Pancreas (tissue), 10 donors: ENCODE results near the gene PLCD3. TPM values are rescaled to one million over a fixed set of nuclear protein-coding genes. Genes with fewer than 3 reads are reported as not detected.

Source experiments
- ATAC-seq, 4 donors: fragments of 200-7000 bp; cut with Tn5 transposase; one replicate each; pipeline versions ENCODE4 v1.8.0 to v1.9.1; 2020; ENCODE audit warnings: mild to moderate bottlenecking in 4 of 4, moderate library complexity in 4 of 4
- DNase-seq, 6 donors: peaks; one replicate each; pipeline ENCODE4 v3.0.0-alpha.2; 2020
- FAIRE-seq: peaks from 2 replicates; lab custom pipeline; 2012; peaks lifted over from hg19 to GRCh38; lab: Jason Lieb, UNC
- H3K27ac ChIP-seq, 4 donors: fragments of 200-600 bp; sonication (generic); 1 replicate in 3 of 4; 2 replicates in 1 of 4; pipeline versions ENCODE4 v1.5.0 to v1.8.0; 2020
- H3K27me3 ChIP-seq, 4 donors: fragments of 200-600 bp; one replicate each; pipeline ENCODE4 v1.8.0; 2021
- H3K36me3 ChIP-seq, 3 donors: fragments of 200-600 bp; sonication (generic) in 1 of 3; one replicate each; pipeline versions ENCODE4 v1.5.0 to v1.8.0; 2020 to 2021
- H3K4me1 ChIP-seq, 3 donors: fragments of 200-600 bp; one replicate each; pipeline ENCODE4 v1.8.0; 2021
- H3K4me3 ChIP-seq, 4 donors: fragments of 200-600 bp; sonication (generic) in 2 of 4; one replicate each; pipeline versions ENCODE4 v1.5.0 to v1.8.0; 2020 to 2021
- H3K9me3 ChIP-seq, 4 donors: fragments of 200-600 bp; one replicate each; pipeline ENCODE4 v1.8.0; 2021
- CTCF ChIP-seq, 4 donors: fragments of 200-600 bp; sonication (generic) in 3 of 4; IDR thresholded peaks; one replicate each; pipeline versions ENCODE4 v1.5.0 to v1.8.0; 2021; ENCODE audit warnings: antibody characterized with exemption in 4 of 4
- WGBS, 2 donors: extraction: QIAGEN DNeasy Blood & Tissue Kit; methylation state at CpG; one replicate each; pipeline ENCODE4 v1.1.7; 2013; 5-methylcytosine and 5-hydroxymethylcytosine counted together
- intact Hi-C, 3 donors: fragments of 100-400 bp; cut with DNase I; formaldehyde crosslinking; loops; one replicate each; pipeline versions ENCODE4 v1.11.1 to v1.14.2; 2022
- polyA plus RNA-seq, 2 donors: library from polyadenylated mRNA; stranded (reverse); fragments of 200-250 nt; gene quantifications; one replicate each; pipeline ENCODE4 v1.2.3, GENCODE V29; 2013
- total RNA-seq, 6 donors: library from RNA; stranded (reverse); fragmentation: NEBNext Ultra II Directional in 4 of 6; extraction: Animal tissue kit (Norgen Biotek cat#: 25700) in 4 of 6; gene quantifications; one replicate each; pipeline versions ENCODE4 v1.2.1 to v1.2.4, GENCODE V29; 2021 to 2023
- donor health status: healthy with polysubstance abuse.
- donor health status: DM: no; HTN: no; CAD: no; lungs with moderate emphysema.
- donor health status: DM: no; HTN: no; CAD: no.
- donor health status: control.
- donor health status: control.
- donor health status: Bipolar disorder and iron deficiency.
- donor health status: DM: yes; HTN: yes; CAD: no.
- donor health status: DM: no; HTN: no; CAD: no.
- donor health status: DM: no; HTN: no; CAD: no.
- donor health status: DM: yes; HTN: yes; CAD: no.

PLCD3 gene
- total and polyA plus RNA-seq, 8 donors, result 4.6 to 10.6 (median 8.4) TPM

GRCh38 chr17:45104029-45104428 lies 28.3 kb downstream of the PLCD3 start:
- 91% methylated on average over 8 of the region's 8 CpGs for WGBS, 2 donors
- H3K36me3 ChIP-seq, result peaks cover 0 to 72% (median 46%) of the 10 kb centered on the region in 3 donors
- intact Hi-C loops, result no loop called here
- FAIRE-seq (no peak), ATAC-seq (no peak), DNase-seq (no peak)
- no peak for TF ChIP-seq CTCF (IDR thresholded peaks at IDR 0.05)
- H3K4me3 ChIP-seq, result no peak overlapping the region
- H3K27me3 ChIP-seq, result no peaks in the 10 kb centered on the region
- no peak overlapping the region for H3K27ac ChIP-seq
- H3K9me3 ChIP-seq, result no peaks in the 10 kb centered on the region
- H3K4me1 ChIP-seq, result no peaks in the 10 kb centered on the region

GRCh38 chr17:45103269-45103795 lies 29.0 kb downstream of the PLCD3 start:
- FAIRE-seq (no peak), ATAC-seq (no peak), DNase-seq (no peak)
- no peaks in the 10 kb centered on the region for H3K9me3 ChIP-seq
- H3K4me1 ChIP-seq, result no peaks in the 10 kb centered on the region
- peaks cover 0 to 69% (median 49%) of the 10 kb centered on the region in 3 donors for H3K36me3 ChIP-seq
- no peak overlapping the region for H3K27ac ChIP-seq
- TF ChIP-seq CTCF (IDR thresholded peaks at IDR 0.05), result no peak
- no peaks in the 10 kb centered on the region for H3K27me3 ChIP-seq
- H3K4me3 ChIP-seq, result no peak overlapping the region
- intact Hi-C loops, result no loop called here
- WGBS, 2 donors, result 84 to 89% methylated on average over 9 of the region's 9 CpGs

- ATAC-seq (no peak), FAIRE-seq (no peak), DNase-seq (no peak)
- Histone ChIP-seq H3K27ac (no peak overlapping the region), H3K9me3 (no peaks in the 10 kb centered on the region), H3K4me1 (no peaks in the 10 kb centered on the region), H3K4me3 (no peak overlapping the region), H3K27me3 (no peaks in the 10 kb centered on the region), H3K36me3 (peaks cover 0 to 69% (median 54%) of the 10 kb centered on the region in 3 donors)
- WGBS, 2 donors, result 92 to 95% methylated on average over 9 of the region's 9 CpGs
- intact Hi-C loops, result no loop called here
- TF ChIP-seq CTCF (IDR thresholded peaks at IDR 0.05), result no peak
Measured at GRCh38 chr17:45102856-45103255, 29.5 kb downstream of the PLCD3 start.

- TF ChIP-seq CTCF (IDR thresholded peaks at IDR 0.05), result no peak
- Histone ChIP-seq H3K27ac (no peak overlapping the region), H3K27me3 (no peaks in the 10 kb centered on the region), H3K4me3 (no peak overlapping the region), H3K36me3 (peaks cover 0 to 70% (median 56%) of the 10 kb centered on the region in 3 donors), H3K9me3 (no peaks in the 10 kb centered on the region), H3K4me1 (no peaks in the 10 kb centered on the region)
- FAIRE-seq (no peak), DNase-seq (no peak), ATAC-seq (no peak)
- whole genome bisulfite sequencing, 2 donors, result 87 to 88% methylated on average over 12 of the region's 12 CpGs
- intact Hi-C loops, result no loop called here
Measured at GRCh38 chr17:45101883-45102811, 30.2 kb downstream of the PLCD3 start.

- Histone ChIP-seq H3K27ac (no peak overlapping the region), H3K9me3 (no peaks in the 10 kb centered on the region), H3K4me3 (no peak overlapping the region), H3K4me1 (no peaks in the 10 kb centered on the region), H3K36me3 (peaks cover 0 to 71% (median 62%) of the 10 kb centered on the region in 3 donors), H3K27me3 (no peaks in the 10 kb centered on the region)
- FAIRE-seq, result no peak
- no peak for ATAC-seq
- intact Hi-C loops, result no loop called here
- no peak for DNase-seq
- 82 to 87% methylated on average over 9 of the region's 9 CpGs for WGBS, 2 donors
- no peak for TF ChIP-seq CTCF (IDR thresholded peaks at IDR 0.05)
Measured at GRCh38 chr17:45101546-45101882, 30.8 kb downstream of the PLCD3 start.
